Keratinocyte (primary cell): Measurements from ENCODE around the gene CTDSP2. TPM values are rescaled to one million over a fixed set of nuclear protein-coding genes. Genes with fewer than 3 reads are reported as not detected.

ENCODE experiments used
- DNase-seq: peaks from one replicate; pipeline ENCODE4 v3.0.0-alpha.2; 2011; ENCODE audit warnings: low read depth, missing footprints, low spot score
- FAIRE-seq: peaks from 2 replicates; lab custom pipeline; 2011; peaks lifted over from hg19 to GRCh38; lab: Jason Lieb, UNC
- H2AFZ ChIP-seq: 2 replicates; pipeline ENCODE4 v1.6.0; 2012; ENCODE audit warnings: low read length, control low read depth, inconsistent platforms; ENCODE audit not compliant: control insufficient read depth
- H3K27ac ChIP-seq: 2 replicates; pipeline ENCODE4 v1.5.1; 2011; ENCODE audit warnings: low read length; ENCODE audit not compliant: control insufficient read depth, insufficient read depth
- H3K27me3 ChIP-seq: 3 replicates; pipeline ENCODE4 v1.6.0; 2011; ENCODE audit warnings: low read length; ENCODE audit not compliant: control insufficient read depth, insufficient read depth; ENCODE audit errors: extremely low read depth
- H3K36me3 ChIP-seq, 2 experiments: 2 replicates in 1 of 2; 3 replicates in 1 of 2; pipeline ENCODE4 v1.5.1; 2011; ENCODE audit warnings: low read length in 2 of 2, mild to moderate bottlenecking in 1 of 2; ENCODE audit not compliant: control insufficient read depth in 2 of 2, insufficient read depth in 2 of 2; ENCODE audit errors: extremely low read depth in 1 of 2
- H3K4me1 ChIP-seq: 3 replicates; pipeline ENCODE4 v1.5.1; 2011; ENCODE audit warnings: low read length; ENCODE audit not compliant: control insufficient read depth, insufficient read depth; ENCODE audit errors: extremely low read depth
- H3K4me2 ChIP-seq: 3 replicates; pipeline ENCODE4 v1.6.0; 2011; ENCODE audit warnings: low read depth, low read length; ENCODE audit not compliant: control insufficient read depth, insufficient read depth; ENCODE audit errors: extremely low read depth
- H3K4me3 ChIP-seq, 3 experiments: fragments of 200-600 bp in 1 of 3; sonication (generic) in 1 of 3; 2 replicates in 2 of 3; 3 replicates in 1 of 3; pipeline ENCODE4 v1.5.1; 2011 to 2016; ENCODE audit warnings: low read length in 3 of 3, mild to moderate bottlenecking in 3 of 3, control low read depth in 2 of 3, inconsistent platforms in 1 of 3, low read depth in 1 of 3, mixed read lengths in 1 of 3, mixed run types in 1 of 3, moderate library complexity in 1 of 3; ENCODE audit not compliant: control insufficient read depth in 2 of 3, insufficient read depth in 2 of 3; ENCODE audit errors: extremely low read depth in 1 of 3
- H3K79me2 ChIP-seq: 2 replicates; pipeline ENCODE4 v1.6.0; 2012; ENCODE audit warnings: low read length; ENCODE audit not compliant: control insufficient read depth, insufficient read depth
- H3K9ac ChIP-seq: 3 replicates; pipeline ENCODE4 v1.6.0; 2011; ENCODE audit warnings: low read length; ENCODE audit not compliant: control insufficient read depth, insufficient read depth; ENCODE audit errors: extremely low read depth
- H3K9me1 ChIP-seq: 3 replicates; pipeline ENCODE4 v1.6.0; 2011; ENCODE audit warnings: low read length; ENCODE audit not compliant: control insufficient read depth, insufficient read depth; ENCODE audit errors: extremely low read depth
- H3K9me3 ChIP-seq: 2 replicates; pipeline ENCODE4 v1.5.1; 2012; ENCODE audit warnings: low read depth, low read length; ENCODE audit not compliant: control insufficient read depth
- H4K20me1 ChIP-seq: 3 replicates; pipeline ENCODE4 v1.6.0; 2011; ENCODE audit warnings: low read length; ENCODE audit not compliant: control insufficient read depth, insufficient read depth; ENCODE audit errors: extremely low read depth
- CTCF ChIP-seq, 3 experiments: IDR thresholded peaks in 1 of 3; conservative IDR thresholded peaks in 1 of 3; optimal IDR thresholded peaks in 1 of 3; 2 replicates in 2 of 3; 3 replicates in 1 of 3; pipeline versions ENCODE3 to v1.5.1; 2011; ENCODE audit warnings: low read length in 3 of 3, mild to moderate bottlenecking in 3 of 3, moderate library complexity in 2 of 3, control low read depth in 1 of 3, inconsistent platforms in 1 of 3; ENCODE audit not compliant: insufficient read depth in 2 of 3; ENCODE audit errors: extremely low read depth in 1 of 3
- EZH2 ChIP-seq: IDR thresholded peaks from one replicate; pipeline ENCODE4 v1.6.1; 2012; ENCODE audit warnings: inconsistent platforms, mild to moderate bottlenecking, low read length, moderate library complexity
- dilution Hi-C: fragments of 300-500 bp; cut with MboI; formaldehyde crosslinking; loops from one replicate; pipeline ENCODE4 v1.7.0; 2020; ENCODE audit warnings: low sequenced_read_pairs; ENCODE audit not compliant: extremely low pct_ligation_motif_present
- polyA plus RNA-seq, 5 experiments: library from polyadenylated mRNA; depleted of rRNA in 3 of 5; stranded (reverse) in 3 of 5; stranded (forward) in 1 of 5; unstranded in 1 of 5; fragments of >200 nt; gene quantifications; 1 replicate in 1 of 5; 2 replicates in 3 of 5; 3 replicates in 1 of 5; pipeline versions ENCODE4 v1.2.1 to v1.2.3, GENCODE V29; 2011 to 2012; ENCODE audit warnings: missing spikeins in 2 of 5, low read depth in 1 of 5, low replicate concordance in 1 of 5

Gene CTDSP2
- polyA plus RNA-seq, 1 donor (not counting 4 experiments of a cell fraction or from before 2014, with no cell fraction given) = 54.6 TPM

GRCh38 chr12:57793920-57794319 is 52.6 kb downstream of the CTDSP2 start:
- Histone ChIP-seq H2AFZ (no peak overlapping the region), H3K9me1 (no peaks in the 10 kb centered on the region), H3K4me1 (peaks cover 19% of the 10 kb centered on the region), H3K9ac (peak overlapping the region; percentile 24), H3K79me2 (no peaks in the 10 kb centered on the region), H3K4me3 (no peak overlapping the region), H3K27ac (peak overlapping the region; percentile 77), H3K27me3 (no peaks in the 10 kb centered on the region), H3K4me2 (peak overlapping the region; percentile 39), H3K9me3 (no peaks in the 10 kb centered on the region), H4K20me1 (no peaks in the 10 kb centered on the region), H3K36me3 (peaks cover 13 to 22% of the 10 kb centered on the region in 2 experiments)
- peak; percentile 73 for FAIRE-seq
- peak; percentile 57 for DNase-seq
- no peak for TF ChIP-seq CTCF (optimal IDR thresholded peaks at IDR 0.05 in 1 of 3, IDR thresholded peaks at IDR 0.05 in 1 of 3, conservative IDR thresholded peaks at IDR 0.05 in 1 of 3; ENCODE audit: extremely low read depth in 1 of 3, insufficient read depth in 2 of 3, low read length in 3 of 3)
- TF ChIP-seq EZH2 = no peak
- dilution Hi-C loops = no loop called here

- H3K79me2 ChIP-seq = peaks cover 16% of the 10 kb centered on the region
- H2AFZ ChIP-seq = no peak overlapping the region
- peaks cover 8% of the 10 kb centered on the region for H3K4me1 ChIP-seq
- H3K27me3 ChIP-seq = no peaks in the 10 kb centered on the region
- H3K4me3 ChIP-seq = no peak overlapping the region
- DNase-seq (no peak), FAIRE-seq (no peak)
- peak overlapping the region; percentile 97 for H3K4me2 ChIP-seq
- no peak overlapping the region for H3K9ac ChIP-seq
- TF ChIP-seq EZH2 (no peak), CTCF (optimal IDR thresholded peaks at IDR 0.05 in 1 of 3, IDR thresholded peaks at IDR 0.05 in 1 of 3, conservative IDR thresholded peaks at IDR 0.05 in 1 of 3; ENCODE audit: extremely low read depth in 1 of 3, insufficient read depth in 2 of 3, low read length in 3 of 3) (no peak)
- dilution Hi-C loops = no loop called here
- H3K9me1 ChIP-seq = no peaks in the 10 kb centered on the region
- H3K9me3 ChIP-seq = no peaks in the 10 kb centered on the region
- no peak overlapping the region for H3K27ac ChIP-seq
- peaks cover 11 to 18% of the 10 kb centered on the region in 2 experiments for H3K36me3 ChIP-seq
- H4K20me1 ChIP-seq = no peaks in the 10 kb centered on the region
Observed at GRCh38 chr12:57783861-57784260, 62.7 kb downstream of the CTDSP2 start.
